Glutamatergic neuron (in vitro differentiated cells): ENCODE results near the gene STAMBP. TPM values are rescaled to one million over a fixed set of nuclear protein-coding genes. Genes with fewer than 3 reads are reported as not detected.

ENCODE experiments used
- DNase-seq: peaks from one replicate; pipeline ENCODE4 v3.0.0; 2022
- H3K27ac Mint-ChIP-seq: one replicate; pipeline ENCODE4 v1.8.0; 2020; ENCODE audit warnings: mild to moderate bottlenecking, mixed read lengths, inconsistent platforms; ENCODE audit not compliant: unreplicated experiment
- H3K27me3 Mint-ChIP-seq: one replicate; pipeline ENCODE4 v1.8.0; 2020; ENCODE audit warnings: mild to moderate bottlenecking, moderate library complexity, mixed read lengths, inconsistent platforms; ENCODE audit not compliant: unreplicated experiment
- H3K36me3 Mint-ChIP-seq: one replicate; pipeline ENCODE4 v1.8.0; 2020; ENCODE audit warnings: mild to moderate bottlenecking, mixed read lengths, inconsistent platforms; ENCODE audit not compliant: unreplicated experiment
- H3K4me1 Mint-ChIP-seq: one replicate; pipeline ENCODE4 v1.8.0; 2020; ENCODE audit warnings: mild to moderate bottlenecking, low read depth, mixed read lengths, inconsistent platforms; ENCODE audit not compliant: unreplicated experiment
- H3K4me3 Mint-ChIP-seq: one replicate; pipeline ENCODE4 v1.8.0; 2020; ENCODE audit warnings: mild to moderate bottlenecking, mixed read lengths, inconsistent platforms; ENCODE audit not compliant: unreplicated experiment
- H3K9me3 Mint-ChIP-seq: one replicate; pipeline ENCODE4 v1.8.0; 2020; ENCODE audit warnings: mild to moderate bottlenecking, moderate library complexity, mixed read lengths, inconsistent platforms; ENCODE audit not compliant: unreplicated experiment
- CTCF ChIP-seq: fragments of 200-600 bp; sonication (generic); IDR thresholded peaks from one replicate; pipeline ENCODE4 v1.5.0; 2021; ENCODE audit not compliant: partially characterized antibody, unreplicated experiment
- total RNA-seq: library from RNA; stranded (reverse); fragmentation: NEBNext Ultra II Directional; extraction: Animal tissue kit (Norgen Biotek cat#: 25700); gene quantifications from one replicate; pipeline ENCODE4 v1.2.1, GENCODE V29; 2021; ENCODE audit not compliant: unreplicated experiment

Gene STAMBP
- total RNA-seq, 1 donor from 2014 or later = 48.9 TPM

GRCh38 chr2:73920577-73921545 lies 92.1 kb downstream of the STAMBP start:
- DNase-seq = peak; percentile 76
- Mint-ChIP-seq H3K4me3 (peak overlapping the region; percentile 15), H3K9me3 (no peaks in the 10 kb centered on the region), H3K4me1 (peaks cover 4% of the 10 kb centered on the region), H3K27me3 (no peaks in the 10 kb centered on the region), H3K36me3 (no peaks in the 10 kb centered on the region), H3K27ac (peak overlapping the region; percentile 33)
- no peak for TF ChIP-seq CTCF

DNA sequence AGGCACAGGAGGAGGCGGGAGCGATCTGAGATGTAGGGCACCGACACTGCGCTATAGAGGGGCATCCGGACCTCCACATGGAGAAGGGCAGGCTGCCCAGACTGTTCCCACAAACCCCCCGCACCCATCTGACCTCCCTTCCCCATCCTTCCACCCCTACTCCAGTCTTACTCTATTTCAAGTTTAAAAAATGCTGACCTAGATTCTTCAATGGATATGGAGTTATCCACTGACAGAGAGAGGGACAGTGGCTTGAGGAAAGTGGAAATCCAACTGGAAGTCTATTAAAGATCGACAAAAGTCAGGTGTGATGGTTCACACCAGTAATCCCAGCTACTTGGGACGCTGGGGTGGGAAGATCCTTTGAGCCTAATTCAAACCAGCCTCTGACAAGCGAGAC lies 92.8 kb downstream of the STAMBP start:
- no peak for TF ChIP-seq CTCF
- peaks cover 2% of the 10 kb centered on the region for H3K9me3 Mint-ChIP-seq
- peaks cover 4% of the 10 kb centered on the region for H3K4me1 Mint-ChIP-seq
- no peaks in the 10 kb centered on the region for H3K27me3 Mint-ChIP-seq
- H3K27ac Mint-ChIP-seq = no peak overlapping the region
- no peak for DNase-seq
- H3K36me3 Mint-ChIP-seq = no peaks in the 10 kb centered on the region
- no peak overlapping the region for H3K4me3 Mint-ChIP-seq

DNA sequence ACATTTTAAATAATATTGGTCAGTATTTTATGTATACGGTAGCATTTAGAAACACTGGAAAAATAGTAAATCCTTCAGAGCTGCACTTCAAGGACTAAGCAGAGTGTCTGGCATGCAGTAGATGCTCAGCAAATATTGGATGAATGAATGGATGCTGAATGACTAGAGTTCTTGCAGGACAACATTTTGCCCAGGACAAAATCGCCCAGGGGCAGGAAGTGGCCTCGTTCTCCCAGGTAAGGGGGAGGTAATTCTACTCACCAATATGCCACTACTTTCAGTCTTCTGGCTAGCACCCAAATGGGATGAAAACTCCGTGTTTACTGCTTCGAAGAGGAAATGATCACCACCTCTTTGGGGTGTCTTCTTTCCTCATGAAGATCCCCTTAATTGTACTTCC lies 93.9 kb downstream of the STAMBP start:
- Mint-ChIP-seq H3K9me3 (peaks cover 2% of the 10 kb centered on the region), H3K27ac (no peak overlapping the region), H3K36me3 (no peaks in the 10 kb centered on the region), H3K4me1 (peaks cover 4% of the 10 kb centered on the region), H3K27me3 (no peaks in the 10 kb centered on the region), H3K4me3 (no peak overlapping the region)
- TF ChIP-seq CTCF = no peak
- DNase-seq = no peak

Other genes with a start within 250 kb of the STAMBP start
- gene NAT8, start 186.5 kb upstream of the STAMBP start, total RNA-seq = not detected
- gene TPRKB, start 91.6 kb upstream of the STAMBP start, total RNA-seq = 27.2 TPM
- 20.8 TPM for gene DUSP11, start 48.9 kb upstream of the STAMBP start, total RNA-seq
- not detected for gene C2orf78, start 44.8 kb upstream of the STAMBP start, total RNA-seq
- not detected for gene ACTG2, start 64.0 kb downstream of the STAMBP start, total RNA-seq
- 96.8 TPM for gene DGUOK, start 97.9 kb downstream of the STAMBP start, total RNA-seq
- 92.4 TPM for gene TET3, start 155.9 kb downstream of the STAMBP start, total RNA-seq